ENCODE measurements around the gene LDB1.

The LDB1 gene, protein sequence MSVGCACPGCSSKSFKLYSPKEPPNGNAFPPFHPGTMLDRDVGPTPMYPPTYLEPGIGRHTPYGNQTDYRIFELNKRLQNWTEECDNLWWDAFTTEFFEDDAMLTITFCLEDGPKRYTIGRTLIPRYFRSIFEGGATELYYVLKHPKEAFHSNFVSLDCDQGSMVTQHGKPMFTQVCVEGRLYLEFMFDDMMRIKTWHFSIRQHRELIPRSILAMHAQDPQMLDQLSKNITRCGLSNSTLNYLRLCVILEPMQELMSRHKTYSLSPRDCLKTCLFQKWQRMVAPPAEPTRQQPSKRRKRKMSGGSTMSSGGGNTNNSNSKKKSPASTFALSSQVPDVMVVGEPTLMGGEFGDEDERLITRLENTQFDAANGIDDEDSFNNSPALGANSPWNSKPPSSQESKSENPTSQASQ

DNA sequence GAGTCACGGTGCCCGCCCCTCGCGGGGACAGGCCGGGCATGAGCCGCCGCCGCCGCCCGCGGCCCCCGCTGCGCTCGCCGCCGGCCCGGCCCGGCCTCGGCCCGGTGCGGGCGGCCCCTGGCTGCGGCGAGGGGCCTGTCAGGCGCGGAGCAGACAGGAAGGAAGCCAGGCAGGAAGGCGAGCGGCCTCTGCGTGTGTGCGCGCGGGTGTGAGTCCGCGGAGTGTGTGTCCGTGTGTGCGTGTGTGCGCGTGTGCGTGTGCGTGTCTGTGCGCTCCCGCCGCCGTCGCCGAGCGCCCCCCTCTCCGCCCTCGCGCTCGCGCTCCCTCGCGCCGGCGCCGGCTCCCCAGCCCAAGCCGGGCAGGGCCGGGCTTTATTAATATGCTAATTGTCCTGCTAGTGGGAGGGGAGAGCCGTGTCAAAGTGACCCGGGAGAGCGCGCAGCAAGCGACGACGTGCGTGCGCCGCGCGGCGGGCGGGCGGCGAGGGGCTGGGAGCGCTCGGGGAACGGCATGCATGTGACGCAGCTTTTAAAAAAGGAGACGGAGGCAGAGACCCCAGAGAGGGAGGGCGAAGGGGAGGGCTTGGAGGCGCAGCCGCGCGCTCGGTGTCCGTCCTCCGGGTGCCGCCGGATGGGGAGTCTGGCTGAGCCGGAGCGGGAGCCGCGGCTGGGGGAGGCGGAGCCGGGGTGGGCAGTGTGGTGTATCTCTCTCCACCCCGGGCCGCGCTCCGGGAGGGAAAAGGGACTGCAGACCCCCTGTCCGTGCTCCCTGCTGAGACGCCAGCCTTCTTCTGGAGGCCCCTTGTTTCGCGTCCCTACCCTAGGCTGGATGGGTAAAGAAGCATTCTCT lies at the start of gene LDB1:
Gene LDB1 (minus strand): TSS at position 227 of the 849 bp plus-strand sequence. CDS start 258 bp downstream, outside the sequence.
- Histone ChIP-seq H3K27me3 (no peaks in the 10 kb centered on the region), H3K4me1 (ENCODE audit: control insufficient read depth in 1 of 2, insufficient read depth in 1 of 2, low read depth in 1 of 2, low read length in 1 of 2) (peaks cover 51 to 57% of the 10 kb centered on the region in 2 experiments), H3K27ac (peak within 1 kb of the TSS; percentile 98), H3K4me3 (ENCODE audit: low read depth in 1 of 2, low read length in 1 of 2) (peak within 1 kb of the TSS; percentile 86 to 91), H3K9me3 (no peaks in the 10 kb centered on the region), H3K36me3 (no peaks in the 10 kb centered on the region)
- peak; percentile 50 for TF ChIP-seq CTCF (IDR thresholded peaks at IDR 0.05)

GRCh38 chr10:102167861-102168260 lies 47.7 kb upstream of the LDB1 start:
- Histone ChIP-seq H3K36me3 (peaks cover 7% of the 10 kb centered on the region), H3K27ac (peak overlapping the region; percentile 51), H3K27me3 (no peaks in the 10 kb centered on the region), H3K9me3 (no peaks in the 10 kb centered on the region), H3K4me3 (ENCODE audit: low read depth in 1 of 2, low read length in 1 of 2) (no peak overlapping the region), H3K4me1 (ENCODE audit: control insufficient read depth in 1 of 2, insufficient read depth in 1 of 2, low read depth in 1 of 2, low read length in 1 of 2) (peaks cover 32 to 35% of the 10 kb centered on the region in 2 experiments)
- TF ChIP-seq CTCF (IDR thresholded peaks at IDR 0.05): no peak

- H3K4me3 ChIP-seq (ENCODE audit: low read depth in 1 of 2, low read length in 1 of 2): no peak overlapping the region
- H3K27me3 ChIP-seq: no peaks in the 10 kb centered on the region
- H3K4me1 ChIP-seq (ENCODE audit: control insufficient read depth in 1 of 2, insufficient read depth in 1 of 2, low read depth in 1 of 2, low read length in 1 of 2): peaks cover 19 to 24% of the 10 kb centered on the region in 2 experiments
- no peaks in the 10 kb centered on the region for H3K9me3 ChIP-seq
- H3K36me3 ChIP-seq: peaks cover 44% of the 10 kb centered on the region
- no peak for TF ChIP-seq CTCF (IDR thresholded peaks at IDR 0.05)
- no peak overlapping the region for H3K27ac ChIP-seq
Observed at GRCh38 chr10:102163342-102163989, 43.3 kb upstream of the LDB1 start.

DNA sequence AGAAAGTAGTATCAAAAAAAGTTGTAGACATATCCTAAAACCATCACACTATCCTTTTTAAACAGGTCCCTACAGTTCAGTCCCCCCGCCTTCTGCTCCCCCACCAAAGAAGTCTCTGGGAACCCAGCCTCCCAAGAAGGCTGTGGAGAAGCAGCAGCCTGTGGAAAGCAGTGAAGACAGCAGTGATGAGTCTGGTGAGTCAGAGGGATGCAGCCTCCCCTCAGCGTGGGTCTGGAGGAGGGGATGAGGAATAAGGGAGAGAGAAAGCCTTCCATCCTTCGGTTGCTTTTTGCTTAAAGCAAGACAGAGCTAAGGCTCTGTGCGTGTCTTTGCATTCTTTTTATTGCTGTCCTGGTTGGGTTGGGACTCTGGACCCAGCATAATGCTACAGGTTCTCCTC lies 39.7 kb upstream of the LDB1 start:
- Histone ChIP-seq H3K4me3 (ENCODE audit: low read depth in 1 of 2, low read length in 1 of 2) (no peak overlapping the region), H3K4me1 (ENCODE audit: control insufficient read depth in 1 of 2, insufficient read depth in 1 of 2, low read depth in 1 of 2, low read length in 1 of 2) (no peaks in the 10 kb centered on the region), H3K27me3 (no peaks in the 10 kb centered on the region), H3K27ac (no peak overlapping the region), H3K36me3 (peaks cover 52% of the 10 kb centered on the region), H3K9me3 (no peaks in the 10 kb centered on the region)
- no peak for TF ChIP-seq CTCF (IDR thresholded peaks at IDR 0.05)

- Histone ChIP-seq H3K36me3 (peaks cover 52% of the 10 kb centered on the region), H3K4me1 (ENCODE audit: control insufficient read depth in 1 of 2, insufficient read depth in 1 of 2, low read depth in 1 of 2, low read length in 1 of 2) (no peaks in the 10 kb centered on the region), H3K9me3 (no peaks in the 10 kb centered on the region), H3K4me3 (ENCODE audit: low read depth in 1 of 2, low read length in 1 of 2) (no peak overlapping the region), H3K27ac (no peak overlapping the region), H3K27me3 (no peaks in the 10 kb centered on the region)
- TF ChIP-seq CTCF (IDR thresholded peaks at IDR 0.05): no peak
Observed at GRCh38 chr10:102159051-102159597, 39.0 kb upstream of the LDB1 start.
